ENCODE measurements around the gene CDC20B. TPM values are rescaled to one million over a fixed set of nuclear protein-coding genes. Genes with fewer than 3 reads are reported as not detected.

The CDC20B gene
- total and polyA plus RNA-seq, 2 donors from 2014 or later: 0.88 TPM; not detected in 1

- intact Hi-C loops (cut with DNase I): no loop called here
- no peak for FAIRE-seq
- Histone ChIP-seq H3K27me3 (ENCODE audit: control insufficient read depth, insufficient read depth, low read length) (no peaks in the 10 kb centered on the region), H3K36me3 (ENCODE audit: control insufficient read depth in 2 of 3, insufficient read depth in 3 of 3, low read length in 3 of 3) (no peaks in the 10 kb centered on the region), H3K4me3 (ENCODE audit: low read length in 3 of 3) (no peak overlapping the region), H3K9me3 (ENCODE audit: control insufficient read depth in 2 of 3, insufficient read depth in 1 of 3, low read length in 3 of 3) (no peaks in the 10 kb centered on the region), H3K27ac (ENCODE audit: low read depth in 2 of 2, low read length in 2 of 2) (no peak overlapping the region), H3K4me1 (ENCODE audit: control insufficient read depth in 2 of 3, insufficient read depth in 2 of 3, low read depth in 1 of 3, low read length in 3 of 3) (no peaks in the 10 kb centered on the region), H3K9ac (ENCODE audit: low read length in 3 of 3) (no peak overlapping the region)
- TF ChIP-seq CTCF (IDR thresholded peaks at IDR 0.05; ENCODE audit: borderline replicate concordance, extremely low read depth, insufficient read depth): no peak
- no peak for DNase-seq
These were observed 99.8 kb downstream of the CDC20B start for GRCh38 chr5:55073211-55073610.

GRCh38 chr5:55072666-55073065, 100.3 kb downstream of the CDC20B start:
- no peak for TF ChIP-seq CTCF (IDR thresholded peaks at IDR 0.05; ENCODE audit: borderline replicate concordance, extremely low read depth, insufficient read depth)
- Histone ChIP-seq H3K4me1 (ENCODE audit: control insufficient read depth in 2 of 3, insufficient read depth in 2 of 3, low read depth in 1 of 3, low read length in 3 of 3) (no peaks in the 10 kb centered on the region), H3K9ac (ENCODE audit: low read length in 3 of 3) (no peak overlapping the region), H3K27me3 (ENCODE audit: control insufficient read depth, insufficient read depth, low read length) (no peaks in the 10 kb centered on the region), H3K27ac (ENCODE audit: low read depth in 2 of 2, low read length in 2 of 2) (no peak overlapping the region), H3K9me3 (ENCODE audit: control insufficient read depth in 2 of 3, insufficient read depth in 1 of 3, low read length in 3 of 3) (no peaks in the 10 kb centered on the region), H3K4me3 (ENCODE audit: low read length in 3 of 3) (no peak overlapping the region), H3K36me3 (ENCODE audit: control insufficient read depth in 2 of 3, insufficient read depth in 3 of 3, low read length in 3 of 3) (no peaks in the 10 kb centered on the region)
- no peak for DNase-seq
- FAIRE-seq: no peak
- intact Hi-C loops (cut with DNase I): no loop called here

- no peak overlapping the region for H3K4me3 ChIP-seq (ENCODE audit: low read length in 3 of 3)
These were observed 101.6 kb downstream of the CDC20B start for GRCh38 chr5:55071413-55071812.

More at GRCh38 chr5:55071413-55071812, 101.6 kb downstream of the CDC20B start:
- Histone ChIP-seq H3K4me1 (ENCODE audit: control insufficient read depth in 2 of 3, insufficient read depth in 2 of 3, low read depth in 1 of 3, low read length in 3 of 3) (no peaks in the 10 kb centered on the region), H3K27ac (ENCODE audit: low read depth in 2 of 2, low read length in 2 of 2) (no peak overlapping the region), H3K9ac (ENCODE audit: low read length in 3 of 3) (no peak overlapping the region), H3K27me3 (ENCODE audit: control insufficient read depth, insufficient read depth, low read length) (no peaks in the 10 kb centered on the region), H3K36me3 (ENCODE audit: control insufficient read depth in 2 of 3, insufficient read depth in 3 of 3, low read length in 3 of 3) (no peaks in the 10 kb centered on the region), H3K9me3 (ENCODE audit: control insufficient read depth in 2 of 3, insufficient read depth in 1 of 3, low read length in 3 of 3) (no peaks in the 10 kb centered on the region)
- FAIRE-seq (no peak), DNase-seq (peak in 1 of 5 donors; percentile 0)
- intact Hi-C loops (cut with DNase I): no loop called here
- no peak for TF ChIP-seq CTCF (IDR thresholded peaks at IDR 0.05; ENCODE audit: borderline replicate concordance, extremely low read depth, insufficient read depth)
